ENCODE measurements around the gene SLC25A41.

DNA sequence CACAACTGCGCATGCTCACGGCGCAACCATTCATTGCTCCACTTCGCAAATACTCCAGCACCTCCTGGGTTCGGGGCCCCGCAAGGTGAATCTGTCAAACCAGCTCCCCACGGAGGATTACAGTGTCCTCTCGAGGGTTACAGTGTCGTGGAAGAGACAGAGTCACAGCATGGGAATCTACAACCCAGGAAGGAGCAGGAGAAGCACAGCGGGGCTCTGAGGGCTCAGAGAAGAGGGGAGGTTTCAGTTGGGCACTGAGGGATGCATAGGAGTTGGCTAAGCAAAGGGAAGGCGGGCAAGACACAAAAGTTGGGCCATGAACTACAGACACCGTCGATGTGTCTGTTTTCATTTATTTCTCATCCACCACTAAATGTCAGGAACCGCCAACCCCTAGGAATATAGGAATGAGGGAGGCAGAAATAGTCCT, 39.6 kb downstream of the SLC25A41 start:
- TF ChIP-seq EZH2 (IDR thresholded peaks at IDR 0.05; ENCODE audit: insufficient read depth, poor library complexity, severe bottlenecking) = no peak
- TF ChIP-seq EZH2phosphoT487 (IDR thresholded peaks at IDR 0.05; ENCODE audit: insufficient read depth, low read depth) = no peak
